ENCODE data around the gene USP21. TPM values are rescaled to one million over a fixed set of nuclear protein-coding genes. Genes with fewer than 3 reads are reported as not detected.

Gene USP21
- total RNA-seq, 1 experiment from 2014 or later = 10.1 TPM

DNA sequence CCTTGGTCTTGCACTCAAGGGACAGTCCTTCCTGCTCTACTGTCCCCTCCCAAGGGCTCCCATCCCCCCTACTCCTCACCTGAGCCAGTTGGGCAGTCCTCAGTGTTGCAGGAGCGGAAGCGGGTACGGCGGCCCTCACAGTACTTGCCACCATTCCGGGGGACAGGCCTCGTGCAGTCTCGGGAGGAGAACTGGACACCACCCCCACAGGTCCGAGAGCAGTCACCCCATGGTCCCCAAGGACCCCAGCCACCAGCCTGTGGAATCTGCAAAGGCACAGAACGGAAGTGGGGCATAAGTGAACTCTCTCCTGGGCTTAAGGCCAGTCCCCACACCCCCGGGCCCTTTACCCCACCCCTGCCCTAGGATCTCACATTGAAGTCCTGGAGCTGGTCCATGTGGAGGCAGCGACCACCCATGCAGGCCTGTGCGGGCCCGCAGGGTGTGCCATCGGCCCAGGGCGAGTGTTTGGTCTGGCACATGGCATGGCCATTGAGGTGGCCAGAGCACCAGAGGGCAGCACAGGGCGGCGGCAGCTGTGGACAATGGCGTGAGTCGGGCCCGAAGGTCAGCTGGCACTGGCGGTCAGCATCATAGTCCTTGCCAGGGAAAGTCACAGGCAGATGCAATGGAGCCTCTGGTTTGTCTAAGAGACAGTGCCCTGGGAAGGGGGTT lies 34.4 kb downstream of the USP21 start:
- no peak for DNase-seq (ENCODE audit: low read depth)

GRCh38 chr1:161195171-161195570 lies 35.9 kb downstream of the USP21 start:
- no peak for DNase-seq (ENCODE audit: low read depth)

DNA sequence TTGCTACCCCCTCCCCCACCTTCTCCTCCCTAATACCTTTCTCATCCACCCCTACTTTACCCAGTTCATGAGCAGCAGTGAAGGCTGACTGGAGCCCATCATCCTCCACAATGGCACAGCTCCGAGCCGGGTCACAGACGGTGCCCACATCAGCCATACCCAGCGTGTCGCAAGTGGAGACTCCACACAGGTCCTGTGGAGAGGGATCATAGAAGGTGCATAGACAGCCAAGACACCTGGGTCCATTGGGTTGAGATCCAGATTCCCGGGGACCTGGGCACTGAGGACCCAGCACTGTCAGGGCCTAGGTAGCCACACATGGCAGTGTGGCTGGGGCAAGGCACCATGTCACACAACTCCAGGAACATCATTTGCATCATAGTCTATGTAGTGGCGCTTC lies 36.8 kb downstream of the USP21 start:
- DNase-seq (ENCODE audit: low read depth) = no peak

DNA sequence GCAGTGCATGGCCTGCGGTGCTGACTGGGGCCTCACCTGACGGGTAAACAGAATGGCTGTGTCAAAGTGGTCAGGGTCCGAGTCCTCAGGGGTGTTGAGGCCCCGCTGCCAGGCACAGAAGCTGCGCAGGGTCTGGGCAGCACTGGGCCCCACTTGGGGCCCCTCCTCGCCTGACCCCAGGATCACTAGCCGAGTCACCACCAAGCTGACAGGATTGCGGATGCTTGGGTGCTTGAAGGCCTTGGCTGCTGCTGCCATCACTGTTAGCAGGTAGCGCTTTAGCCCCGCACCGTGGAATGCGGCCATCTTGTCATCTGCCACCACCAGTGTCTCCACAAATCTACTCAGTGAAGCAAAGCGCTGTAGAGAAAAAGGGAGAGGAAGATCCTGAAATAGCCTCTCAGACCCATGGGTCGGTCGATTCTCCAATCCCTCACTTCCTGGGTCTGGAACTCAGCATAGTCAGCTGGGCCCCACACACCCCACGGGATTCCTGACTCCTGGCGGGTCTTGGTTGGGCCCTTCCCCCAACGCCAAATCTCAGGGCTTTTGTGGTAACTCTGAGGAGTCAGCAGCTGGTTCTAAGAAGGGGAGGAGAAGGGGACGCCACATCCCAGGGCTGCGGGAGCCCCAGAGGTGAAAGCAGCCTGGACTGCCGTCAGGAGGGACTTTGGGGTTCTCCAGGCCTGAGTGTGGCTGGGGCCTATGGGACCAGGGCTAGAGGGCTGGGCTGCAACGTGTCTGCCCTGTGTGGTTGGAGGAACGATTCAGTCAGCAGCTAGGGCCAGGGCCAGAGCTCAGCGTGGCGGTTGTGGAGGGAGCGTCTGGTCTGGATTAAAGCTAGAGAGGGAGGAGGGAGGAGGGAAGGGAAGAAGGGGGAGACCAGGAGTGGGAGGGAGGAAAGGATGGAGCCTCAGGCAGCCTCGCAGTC lies 37.5 kb downstream of the USP21 start:
- DNase-seq (ENCODE audit: low read depth) = no peak

DNA sequence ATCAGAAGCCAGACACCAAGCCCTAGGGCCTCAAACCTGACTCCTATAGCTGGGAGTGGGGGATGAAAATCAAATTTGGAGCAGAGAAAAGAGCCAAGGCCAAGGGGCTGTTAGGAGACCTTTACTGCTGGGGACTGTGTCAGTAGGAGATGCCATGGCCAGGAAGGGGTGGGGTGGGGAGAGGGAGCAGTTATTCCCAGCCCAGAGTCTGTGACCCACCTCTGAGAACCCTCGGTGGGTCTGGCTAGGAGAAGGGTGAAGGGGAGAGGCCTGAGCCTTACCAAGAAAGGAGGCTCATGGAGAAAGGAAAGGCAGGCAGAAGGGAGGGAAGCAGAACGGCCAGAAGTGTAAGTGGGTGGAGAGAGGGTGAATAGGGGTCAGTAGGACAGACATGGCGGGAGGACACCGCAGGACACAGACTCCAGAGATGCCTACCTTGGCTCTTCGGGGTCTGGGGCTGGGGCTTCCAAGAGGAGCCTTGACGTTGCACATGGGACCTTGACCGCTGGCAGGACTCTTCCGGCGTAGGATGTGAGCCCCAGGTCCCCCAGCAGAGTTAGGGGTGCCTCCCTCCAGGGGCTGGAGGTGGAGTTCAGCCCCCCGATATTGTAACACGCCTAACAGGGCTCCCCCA lies 38.4 kb downstream of the USP21 start:
- DNase-seq (ENCODE audit: low read depth) = no peak

GRCh38 chr1:161198194-161198896 lies 39.0 kb downstream of the USP21 start:
- DNase-seq (ENCODE audit: low read depth) = peak; percentile 76

- peak; percentile 67 for DNase-seq (ENCODE audit: low read depth)
These were observed 39.7 kb downstream of the USP21 start, which contains the start of gene ADAMTS4 for GRCh38 chr1:161198897-161199431. Gene ADAMTS4 (minus strand): TSS chr1:161199054. CDS start chr1:161198627, 427 bp downstream.

GRCh38 chr1:161199506-161200139 lies 40.3 kb downstream of the USP21 start:
- DNase-seq (ENCODE audit: low read depth) = no peak

GRCh38 chr1:161200421-161200991 lies 41.2 kb downstream of the USP21 start:
- no peak for DNase-seq (ENCODE audit: low read depth)

DNA sequence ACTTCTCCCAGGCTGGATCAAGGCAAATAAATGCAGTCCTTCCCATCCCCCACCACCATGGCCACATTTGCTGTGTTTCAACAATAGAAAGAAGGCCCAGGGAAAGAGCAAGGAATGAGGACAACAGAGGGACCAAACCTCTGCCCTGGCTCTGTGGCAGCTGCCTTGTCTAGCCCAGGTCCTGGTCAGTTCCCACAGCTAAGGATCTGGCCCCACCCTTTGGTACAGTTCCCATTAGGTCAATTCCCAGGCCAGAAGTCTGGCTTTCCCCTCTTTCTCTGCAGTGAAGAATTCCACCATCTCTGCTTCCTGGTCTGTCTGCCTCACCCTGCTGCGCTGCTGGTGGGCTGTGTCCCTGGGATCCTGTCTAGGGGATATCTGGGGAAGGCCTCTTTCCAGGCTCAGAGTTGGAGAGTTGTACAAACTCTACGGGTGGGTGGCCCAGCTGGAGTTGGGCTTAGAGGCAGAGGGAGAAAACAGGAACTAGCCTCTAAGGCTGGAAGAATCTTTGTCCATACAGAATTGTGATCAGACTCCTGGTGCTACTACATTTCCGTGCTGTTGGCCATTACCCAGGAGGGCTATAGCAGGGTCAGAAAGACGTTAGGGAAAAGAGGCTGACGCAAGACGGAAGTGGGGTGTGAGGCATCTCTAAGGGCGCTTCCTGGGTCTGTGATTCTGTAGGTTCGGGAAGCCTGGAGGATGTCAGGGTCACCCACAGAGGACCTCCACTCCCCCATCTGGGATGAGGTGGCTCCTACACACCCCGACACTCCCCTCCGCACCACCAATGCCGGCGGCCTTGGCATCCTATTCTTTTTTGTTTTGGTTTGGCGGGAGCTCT lies 41.9 kb downstream of the USP21 start:
- DNase-seq (ENCODE audit: low read depth) = peak; percentile 79

DNA sequence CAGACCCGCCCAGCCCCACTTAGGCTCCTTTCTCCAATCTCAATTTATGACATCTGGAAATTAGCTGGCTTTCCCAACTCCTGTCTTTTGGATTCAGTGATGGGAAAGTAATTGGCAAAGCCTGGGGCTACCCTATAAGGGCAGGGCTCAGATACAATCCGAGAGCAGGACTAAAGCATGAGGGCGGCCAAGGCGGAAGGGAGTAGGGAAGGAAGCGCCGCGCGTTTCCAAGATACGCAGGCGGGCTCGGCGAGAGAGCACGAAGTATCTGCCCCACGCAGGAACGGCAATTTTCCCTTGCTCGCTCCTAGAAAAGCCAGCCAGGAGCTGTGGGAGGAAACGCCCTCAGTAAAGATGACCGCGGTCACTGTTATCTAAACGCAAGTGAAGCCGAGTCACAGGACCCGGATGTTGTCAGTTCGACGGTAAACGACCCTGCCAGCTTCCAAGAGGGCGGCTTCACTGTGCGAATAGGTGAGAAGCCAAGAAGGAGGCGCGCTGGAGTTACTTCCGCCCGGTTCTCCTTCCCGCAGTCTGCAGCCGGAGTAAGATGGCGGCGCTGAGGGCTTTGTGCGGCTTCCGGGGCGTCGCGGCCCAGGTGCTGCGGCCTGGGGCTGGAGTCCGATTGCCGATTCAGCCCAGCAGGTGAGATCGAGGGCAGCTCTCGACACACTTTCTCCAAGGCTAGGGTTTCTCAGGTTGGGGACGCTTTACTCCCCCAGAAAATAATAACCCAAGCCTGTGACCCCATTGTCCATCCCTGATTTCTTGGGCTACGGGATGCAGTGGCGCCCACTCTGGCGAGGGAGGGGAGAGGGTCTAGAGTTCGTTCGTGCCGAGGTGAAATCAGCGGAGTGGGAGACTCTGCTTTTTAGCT lies 42.8 kb downstream of the USP21 start, which contains the start of gene NDUFS2:
Gene NDUFS2, plus strand, starts transcription at position 532 of the 877 bp plus-strand sequence. Its CDS starts 19 bp downstream, at position 551.
- DNase-seq (ENCODE audit: low read depth) = peak; percentile 99

GRCh38 chr1:161206411-161207140 lies 47.3 kb downstream of the USP21 start:
- DNase-seq (ENCODE audit: low read depth) = no peak

- no peak for DNase-seq (ENCODE audit: low read depth)
These were observed 47.9 kb downstream of the USP21 start for GRCh38 chr1:161207173-161207572.

GRCh38 chr1:161209790-161210409 lies 50.6 kb downstream of the USP21 start:
- DNase-seq (ENCODE audit: low read depth) = peak; percentile 78

DNA sequence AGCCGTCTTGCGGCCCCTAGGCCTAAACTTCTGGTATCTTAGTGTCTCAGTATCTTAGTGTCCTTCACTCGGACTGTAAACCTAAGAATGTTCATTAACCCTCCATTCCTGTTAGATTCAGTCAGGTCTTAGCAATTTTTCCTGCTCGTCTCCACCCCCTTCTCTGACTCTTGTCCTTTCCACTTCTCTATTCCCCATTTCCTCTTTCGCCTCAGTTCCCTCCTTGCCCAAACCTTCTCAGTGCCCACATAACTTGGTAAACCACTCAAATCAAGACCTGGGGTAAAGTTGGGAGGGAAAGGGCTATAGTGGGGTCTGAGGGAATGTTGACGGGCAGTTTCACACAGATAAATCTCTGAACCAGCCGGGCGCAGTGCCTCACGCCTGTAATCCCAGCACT lies 55.1 kb downstream of the USP21 start:
- no peak for DNase-seq (ENCODE audit: low read depth)

- no peak for DNase-seq (ENCODE audit: low read depth)
These were observed 55.8 kb downstream of the USP21 start, which contains the start of gene FCER1G for GRCh38 chr1:161215076-161215475. Gene FCER1G (plus strand): TSS chr1:161215295. CDS start chr1:161215322, 27 bp downstream.

All from M059J (cell line).